Esophagus muscularis mucosa (tissue), 4 donors: ENCODE data around the gene PHACTR1. TPM values are rescaled to one million over a fixed set of nuclear protein-coding genes. Genes with fewer than 3 reads are reported as not detected.
A peak's percentile ranks its signal among the peaks of the same experiment; 100 is the strongest.

ENCODE experiments used
- DNase-seq: peaks from one replicate; pipeline ENCODE4 v3.0.0-alpha.2; 2017; ENCODE audit errors: extremely low spot score
- H3K27ac ChIP-seq, 4 donors: fragments of 200-600 bp; sonication (generic); replicated peaks in 1 of 4; 1 replicate in 3 of 4; 2 replicates in 1 of 4; pipeline ENCODE4 v1.5.1; 2016 to 2019; ENCODE audit warnings: mild to moderate bottlenecking in 1 of 4
- H3K27me3 ChIP-seq, 4 donors: fragments of 200-600 bp; sonication (generic); one replicate each; pipeline versions ENCODE4 v1.5.1 to v1.6.0; 2016 to 2019
- H3K36me3 ChIP-seq, 4 donors: fragments of 200-600 bp; sonication (generic); one replicate each; pipeline ENCODE4 v1.5.1; 2016 to 2019
- H3K4me1 ChIP-seq, 4 donors: fragments of 200-600 bp; sonication (generic); one replicate each; pipeline ENCODE4 v1.5.1; 2016 to 2019
- H3K4me3 ChIP-seq, 4 donors: fragments of 200-600 bp; sonication (generic); 1 replicate in 2 of 4; 2 replicates in 2 of 4; pipeline ENCODE4 v1.5.1; 2016 to 2019; ENCODE audit warnings: mild to moderate bottlenecking in 4 of 4, moderate library complexity in 1 of 4
- H3K9me3 ChIP-seq, 4 donors: fragments of 200-600 bp; sonication (generic); 1 replicate in 3 of 4; 2 replicates in 1 of 4; pipeline ENCODE4 v1.5.1; 2016 to 2019
- EP300 ChIP-seq: sonication (generic); formaldehyde crosslinking; IDR thresholded peaks from one replicate; pipeline ENCODE4 v1.6.1; 2017; ENCODE audit warnings: antibody characterized with exemption
- POLR2A ChIP-seq: fragments of 450-650 bp; IDR thresholded peaks from one replicate; pipeline ENCODE4 v1.6.1; 2017; ENCODE audit warnings: antibody characterized with exemption, moderate library complexity, mild to moderate bottlenecking, low read depth
- POLR2AphosphoS5 ChIP-seq, 2 donors: sonication (generic); formaldehyde crosslinking; IDR thresholded peaks; one replicate each; pipeline ENCODE4 v1.6.1; 2017; ENCODE audit warnings: antibody characterized with exemption in 2 of 2
- WGBS: methylation state at CpG from one replicate; pipeline ENCODE4 v1.1.5; 2018; 5-methylcytosine and 5-hydroxymethylcytosine counted together
- intact Hi-C: fragments of 100-400 bp; cut with DNase I; formaldehyde crosslinking; loops from one replicate; pipeline ENCODE4 v1.15.1; 2023
- total RNA-seq, 4 donors: library from RNA; depleted of rRNA; stranded (reverse); fragments of >200 nt; gene quantifications; one replicate each; pipeline versions ENCODE4 v1.1.0 to v1.2.1, GENCODE V29; 2016
- TF ChIP-seq, protein P1 (sequence below), 3 experiments: fragments of 200-600 bp in 2 of 3; fragments of 450-650 bp in 1 of 3; sonication (generic) in 2 of 3; IDR thresholded peaks; one replicate each; pipeline ENCODE4 v1.5.1; 2017 to 2019; ENCODE audit warnings: antibody characterized with exemption in 3 of 3, mild to moderate bottlenecking in 2 of 3, moderate library complexity in 1 of 3

PHACTR1 gene
- total RNA-seq, 4 donors from 2014 or later = 0.83 to 4.2 (median 3.1) TPM

DNA sequence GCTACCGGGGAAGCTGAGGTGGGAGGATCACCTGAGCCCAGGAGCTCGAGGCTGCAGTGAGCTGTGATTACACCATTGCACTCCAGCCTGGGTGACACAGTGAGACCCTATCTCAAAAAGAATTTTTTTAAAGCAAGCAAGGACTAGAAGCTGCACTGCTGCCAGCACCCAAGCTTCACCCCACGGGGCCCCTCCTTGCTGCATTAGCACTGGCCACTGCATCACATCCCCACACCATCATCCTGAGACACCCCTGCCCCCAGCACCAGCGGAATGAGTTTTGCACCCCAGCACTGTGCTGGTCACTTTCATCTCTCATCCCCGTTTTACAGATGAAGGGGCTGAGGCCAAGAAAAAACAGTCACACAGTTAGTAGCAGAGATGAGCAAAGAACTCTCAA, 580.8 kb downstream of the PHACTR1 start:
- TF ChIP-seq, protein P1, sequence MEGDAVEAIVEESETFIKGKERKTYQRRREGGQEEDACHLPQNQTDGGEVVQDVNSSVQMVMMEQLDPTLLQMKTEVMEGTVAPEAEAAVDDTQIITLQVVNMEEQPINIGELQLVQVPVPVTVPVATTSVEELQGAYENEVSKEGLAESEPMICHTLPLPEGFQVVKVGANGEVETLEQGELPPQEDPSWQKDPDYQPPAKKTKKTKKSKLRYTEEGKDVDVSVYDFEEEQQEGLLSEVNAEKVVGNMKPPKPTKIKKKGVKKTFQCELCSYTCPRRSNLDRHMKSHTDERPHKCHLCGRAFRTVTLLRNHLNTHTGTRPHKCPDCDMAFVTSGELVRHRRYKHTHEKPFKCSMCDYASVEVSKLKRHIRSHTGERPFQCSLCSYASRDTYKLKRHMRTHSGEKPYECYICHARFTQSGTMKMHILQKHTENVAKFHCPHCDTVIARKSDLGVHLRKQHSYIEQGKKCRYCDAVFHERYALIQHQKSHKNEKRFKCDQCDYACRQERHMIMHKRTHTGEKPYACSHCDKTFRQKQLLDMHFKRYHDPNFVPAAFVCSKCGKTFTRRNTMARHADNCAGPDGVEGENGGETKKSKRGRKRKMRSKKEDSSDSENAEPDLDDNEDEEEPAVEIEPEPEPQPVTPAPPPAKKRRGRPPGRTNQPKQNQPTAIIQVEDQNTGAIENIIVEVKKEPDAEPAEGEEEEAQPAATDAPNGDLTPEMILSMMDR (IDR thresholded peaks at IDR 0.05) = no peak
- TF ChIP-seq POLR2A = no peak
- TF ChIP-seq POLR2AphosphoS5 (IDR thresholded peaks at IDR 0.05) = no peak
- TF ChIP-seq EP300 = no peak
- peaks cover 25 to 75% (median 45%) of the 10 kb centered on the region in 4 donors for H3K36me3 ChIP-seq
- peaks cover 4 to 6% (median 4%) of the 10 kb centered on the region in 4 donors for H3K4me1 ChIP-seq
- no peak overlapping the region for H3K27ac ChIP-seq
- intact Hi-C loops = no loop called here
- DNase-seq = no peak
- H3K27me3 ChIP-seq = no peaks in the 10 kb centered on the region
- 98% methylated on average over 5 of the region's 5 CpGs for WGBS
- no peak overlapping the region for H3K4me3 ChIP-seq
- H3K9me3 ChIP-seq = no peaks in the 10 kb centered on the region

DNA sequence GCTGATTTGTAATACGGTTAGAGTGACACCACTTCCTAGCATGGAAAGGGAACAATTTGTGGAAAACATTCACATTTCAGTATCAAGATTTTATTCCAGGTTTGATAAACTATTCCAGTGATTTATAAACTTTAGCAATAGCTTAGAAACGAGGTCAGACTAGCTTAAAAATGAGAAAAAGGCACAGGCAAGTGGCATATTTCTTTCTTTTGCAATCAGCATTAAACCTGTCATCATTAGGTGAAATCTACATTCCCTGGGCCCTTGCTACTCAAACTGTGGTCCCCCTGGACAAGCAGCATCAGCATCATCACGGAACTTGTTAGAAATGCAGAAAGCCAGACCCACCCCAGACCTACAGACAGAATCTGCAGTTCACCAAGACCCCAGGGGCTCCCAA, 581.9 kb downstream of the PHACTR1 start:
- H3K4me3 ChIP-seq = no peak overlapping the region
- H3K27me3 ChIP-seq = no peaks in the 10 kb centered on the region
- no peaks in the 10 kb centered on the region for H3K9me3 ChIP-seq
- H3K4me1 ChIP-seq = peaks cover 13 to 16% (median 15%) of the 10 kb centered on the region in 4 donors
- H3K27ac ChIP-seq = no peak overlapping the region
- WGBS = 89% methylated on average over 3 of the region's 3 CpGs
- DNase-seq = no peak
- TF ChIP-seq POLR2AphosphoS5 (IDR thresholded peaks at IDR 0.05) (no peak), EP300 (no peak)
- TF ChIP-seq, protein P1 (IDR thresholded peaks at IDR 0.05) = no peak
- peaks cover 20 to 65% (median 35%) of the 10 kb centered on the region in 4 donors for H3K36me3 ChIP-seq
- intact Hi-C loops = no loop called here

DNA sequence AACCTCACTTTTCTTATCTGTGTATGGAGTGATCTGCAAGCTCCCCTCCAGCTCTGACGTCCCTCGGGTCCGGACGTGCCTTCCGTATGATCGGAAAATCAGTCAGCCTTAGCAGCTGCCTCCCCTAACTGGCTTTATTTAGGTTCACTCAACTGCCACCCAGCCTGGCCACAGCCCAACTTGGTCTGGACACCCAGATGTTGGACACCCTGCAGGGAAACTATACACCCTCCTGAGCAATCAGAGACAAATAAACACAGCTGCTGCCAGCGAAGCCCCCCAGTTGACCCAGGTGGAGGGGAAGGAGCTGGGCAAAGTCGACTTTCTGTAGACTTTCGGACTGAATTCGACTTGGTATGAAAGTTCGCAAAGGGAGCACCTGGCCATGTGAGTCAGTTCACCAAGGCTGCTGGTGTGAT, 582.8 kb downstream of the PHACTR1 start:
- H3K4me1 ChIP-seq = peaks cover 23 to 26% (median 24%) of the 10 kb centered on the region in 4 donors
- H3K36me3 ChIP-seq = peaks cover 14 to 57% (median 28%) of the 10 kb centered on the region in 4 donors
- TF ChIP-seq EP300 (no peak), POLR2A (no peak), POLR2AphosphoS5 (IDR thresholded peaks at IDR 0.05) (no peak)
- TF ChIP-seq, protein P1 (IDR thresholded peaks at IDR 0.05) = no peak
- H3K27me3 ChIP-seq = no peaks in the 10 kb centered on the region
- H3K27ac ChIP-seq = no peak overlapping the region
- no peaks in the 10 kb centered on the region for H3K9me3 ChIP-seq
- 88% methylated on average over 10 of the region's 11 CpGs for WGBS
- H3K4me3 ChIP-seq = no peak overlapping the region
- DNase-seq = no peak
- intact Hi-C loops = no loop called here

DNA sequence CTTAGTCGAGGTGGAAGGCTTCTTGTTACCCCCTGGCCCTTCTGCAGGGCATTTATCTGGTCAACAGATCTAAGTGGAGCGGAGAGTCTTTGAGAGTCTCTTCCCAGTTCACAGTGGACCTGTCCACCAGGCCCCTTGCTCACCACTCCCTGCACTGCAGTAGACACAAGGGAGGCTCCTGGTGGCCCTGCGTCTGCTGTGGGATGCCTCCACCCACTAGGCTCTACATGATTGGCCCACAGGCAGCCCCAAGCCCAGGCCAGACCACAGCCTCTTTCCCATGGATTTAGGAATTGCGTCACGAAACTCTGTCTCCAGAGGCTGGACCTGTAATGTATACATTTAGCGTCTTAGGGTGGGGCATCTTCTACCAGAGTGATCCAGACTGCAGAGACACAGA, 583.4 kb downstream of the PHACTR1 start:
- WGBS = 47% methylated on average over 3 of the region's 6 CpGs
- intact Hi-C loops = no loop called here
- Histone ChIP-seq H3K27me3 (no peaks in the 10 kb centered on the region), H3K9me3 (no peaks in the 10 kb centered on the region), H3K4me3 (no peak overlapping the region), H3K36me3 (peaks cover 14 to 53% (median 26%) of the 10 kb centered on the region in 4 donors), H3K4me1 (peaks cover 26 to 31% (median 29%) of the 10 kb centered on the region in 4 donors), H3K27ac (no peak overlapping the region)
- peak; percentile 62 for DNase-seq
- TF ChIP-seq POLR2AphosphoS5 (IDR thresholded peaks at IDR 0.05) (no peak), EP300 (no peak), POLR2A (no peak)
- TF ChIP-seq, protein P1 (IDR thresholded peaks at IDR 0.05) = no peak
